GM19467 (cell line): Measurements from ENCODE around the gene C11orf21.

ENCODE experiments used
- ATAC-seq: cut with Tn5 transposase; IDR thresholded peaks from one replicate; pipeline ENCODE4 v1.9.1; 2021; ENCODE audit warnings: mild to moderate bottlenecking, moderate library complexity; ENCODE audit not compliant: unreplicated experiment

C11orf21 gene

DNA sequence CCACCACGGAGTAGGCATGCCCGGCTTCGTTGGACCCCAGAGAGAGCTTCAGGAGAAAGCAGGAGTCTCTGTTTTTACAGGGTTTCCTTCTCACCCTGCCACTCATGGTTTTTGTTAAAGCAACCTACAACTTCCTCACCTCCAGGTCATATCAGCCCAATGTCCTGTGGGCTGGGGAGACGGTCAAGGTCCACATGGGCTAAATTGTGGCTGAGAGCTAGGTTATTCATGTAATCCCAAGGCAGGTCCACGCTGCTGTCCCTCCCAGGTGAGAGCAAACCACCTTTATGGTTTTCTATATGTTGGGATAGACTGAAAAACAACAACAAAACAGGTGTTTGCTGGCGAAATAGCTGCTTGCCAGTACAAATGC lies 19.6 kb upstream of the C11orf21 start:
- ATAC-seq = no peak

DNA sequence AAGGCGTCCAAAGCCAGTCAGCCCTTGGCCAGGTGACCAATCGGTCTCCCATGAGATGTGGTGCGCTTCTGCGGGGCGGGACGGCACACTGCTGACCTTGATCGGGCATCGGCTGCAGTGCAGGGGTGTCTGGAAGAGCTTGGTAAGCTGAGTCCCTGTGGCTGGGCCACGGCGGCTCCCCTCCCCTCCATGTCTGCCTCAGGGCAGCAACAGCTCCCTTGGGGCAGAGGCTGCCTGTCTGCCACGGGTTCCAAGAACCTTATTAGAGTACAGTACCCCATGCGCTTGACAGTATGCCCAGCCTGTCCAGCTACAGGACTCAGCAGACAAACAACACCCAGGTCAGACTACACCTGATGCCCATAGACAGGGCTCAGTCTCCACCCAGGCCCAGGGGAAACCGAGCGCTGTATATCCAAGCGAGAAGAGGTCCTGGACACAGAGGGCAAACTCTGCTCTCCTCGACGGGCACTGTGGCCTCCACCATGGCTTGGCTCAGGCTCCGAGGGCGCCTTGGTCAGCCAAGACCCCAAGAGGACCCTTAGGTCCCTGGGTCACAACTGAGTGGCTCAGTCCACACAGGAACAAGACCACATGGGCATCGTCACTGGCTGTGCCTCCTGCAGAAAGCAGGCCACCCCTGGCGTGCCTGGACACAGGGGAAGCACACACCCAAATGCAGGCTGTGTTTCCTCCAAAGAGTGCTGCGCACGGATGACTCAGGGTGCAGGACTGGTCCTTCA lies 19.0 kb upstream of the C11orf21 start:
- ATAC-seq = no peak

DNA sequence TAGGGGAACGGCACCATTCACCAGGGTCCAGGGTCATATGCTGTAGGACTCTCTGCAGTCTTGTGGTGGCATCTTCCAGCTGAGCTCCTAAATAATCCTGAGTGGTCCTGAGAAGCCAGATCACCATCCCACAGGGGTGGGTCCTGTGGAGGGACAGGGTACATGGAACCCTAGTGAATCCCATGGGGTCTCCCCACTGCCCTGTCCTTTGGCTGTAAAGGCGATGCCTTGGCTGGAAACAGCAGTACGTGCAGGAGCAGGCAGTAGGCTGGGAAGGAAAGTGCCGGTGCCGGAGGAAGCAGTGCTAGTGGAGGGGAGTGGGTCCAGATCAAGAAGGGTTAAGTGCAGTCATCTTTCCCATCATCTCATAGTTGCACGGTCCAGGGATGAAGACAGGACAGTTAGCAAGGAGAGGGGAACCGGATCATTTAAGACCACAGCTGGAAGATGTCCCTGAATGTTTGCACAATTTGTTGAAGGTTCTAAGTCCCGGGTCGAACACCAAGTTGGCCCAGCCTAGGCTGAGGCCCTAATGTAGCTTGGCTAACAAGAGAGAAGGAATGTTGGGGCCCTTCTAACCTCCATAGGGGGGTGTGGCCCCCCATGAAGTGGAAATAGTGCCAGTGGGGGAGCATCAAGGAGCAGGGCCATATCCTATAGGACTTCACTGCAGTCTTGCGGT lies 18.2 kb upstream of the C11orf21 start:
- ATAC-seq = no peak

DNA sequence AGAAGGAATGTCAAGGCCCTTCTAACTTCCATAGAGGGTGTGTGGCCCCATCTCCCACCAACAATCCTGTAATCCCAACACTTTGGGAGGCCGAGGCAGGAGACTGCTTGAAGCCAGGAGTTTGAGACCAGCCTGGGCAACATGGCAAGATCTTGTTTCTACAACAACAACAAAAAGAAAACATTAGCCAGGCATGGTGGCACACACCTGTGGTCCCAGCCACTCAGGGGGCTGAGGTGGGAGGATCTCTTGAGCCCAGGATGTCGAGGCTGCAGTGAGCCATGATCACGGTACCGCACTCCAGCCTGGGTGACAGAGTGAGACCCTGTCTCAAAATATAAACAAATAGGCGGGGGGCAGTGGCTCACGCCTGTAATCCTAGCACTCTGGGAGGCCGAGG lies 17.0 kb upstream of the C11orf21 start:
- no peak for ATAC-seq

DNA sequence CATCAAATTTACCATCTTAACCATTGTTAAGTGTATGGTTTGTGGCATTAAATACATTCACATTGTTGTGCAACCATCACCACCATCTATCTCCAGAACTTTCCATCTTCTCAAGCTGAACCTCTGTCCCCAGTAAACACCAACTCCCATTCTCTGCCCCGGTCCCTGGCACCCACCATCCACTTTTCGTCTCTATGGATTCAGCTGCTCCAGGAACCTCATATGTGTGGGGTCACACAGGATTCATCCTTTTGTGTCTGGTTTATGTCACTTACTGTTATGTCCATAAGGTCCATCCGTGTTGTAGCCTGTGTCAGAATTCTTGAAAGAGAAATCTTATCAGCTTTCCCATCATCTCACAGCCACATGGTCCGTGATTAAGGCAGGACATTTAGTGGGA lies 16.4 kb upstream of the C11orf21 start:
- ATAC-seq = no peak

DNA sequence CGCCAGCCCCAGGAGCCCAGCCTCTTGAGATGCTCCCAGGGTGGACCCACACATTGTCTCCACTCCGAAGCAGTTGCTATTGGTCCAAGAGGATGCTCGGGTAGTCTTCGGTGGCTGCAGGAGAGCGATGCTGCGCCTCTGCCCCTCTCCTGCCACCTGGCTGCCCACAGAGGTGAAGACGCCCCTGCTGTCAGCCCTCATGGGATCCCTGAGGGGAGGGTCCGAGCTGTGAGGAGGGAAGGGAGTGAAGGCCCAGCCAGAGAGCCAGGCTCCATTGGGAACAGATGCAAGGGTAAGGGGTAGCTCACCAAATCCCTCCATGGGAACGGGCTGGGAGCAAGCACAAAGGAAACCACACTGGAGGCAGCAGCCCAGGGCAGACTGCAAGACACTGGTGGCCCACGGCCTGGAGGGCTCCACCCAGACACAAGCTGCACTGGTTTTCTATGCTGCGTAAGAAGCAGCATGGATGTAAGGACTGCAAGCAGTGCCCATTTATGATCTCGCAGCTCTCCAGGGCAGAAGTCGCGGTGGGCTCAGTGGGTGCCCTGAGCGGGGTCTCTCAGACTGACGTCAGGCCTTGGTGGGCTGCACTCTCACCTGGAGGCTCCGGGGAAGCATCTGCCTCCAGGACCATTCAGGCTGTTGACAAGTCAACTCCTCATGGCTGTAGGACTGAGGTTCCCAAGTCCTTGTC lies 15.8 kb upstream of the C11orf21 start:
- ATAC-seq = no peak

DNA sequence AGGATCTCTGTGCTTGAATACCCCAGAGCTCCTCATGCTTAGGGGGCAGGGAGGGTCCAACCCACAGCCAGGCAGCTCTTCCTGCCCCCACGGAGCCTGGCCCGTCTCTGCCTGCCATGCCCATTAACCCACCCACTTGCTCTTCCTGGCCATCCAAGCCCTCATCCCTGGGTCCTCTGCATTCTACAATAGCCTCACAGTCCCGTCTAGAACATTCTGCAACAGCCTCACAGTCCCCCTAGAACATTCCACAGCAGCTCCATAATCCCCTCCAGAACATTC lies 15.2 kb upstream of the C11orf21 start:
- ATAC-seq = no peak

DNA sequence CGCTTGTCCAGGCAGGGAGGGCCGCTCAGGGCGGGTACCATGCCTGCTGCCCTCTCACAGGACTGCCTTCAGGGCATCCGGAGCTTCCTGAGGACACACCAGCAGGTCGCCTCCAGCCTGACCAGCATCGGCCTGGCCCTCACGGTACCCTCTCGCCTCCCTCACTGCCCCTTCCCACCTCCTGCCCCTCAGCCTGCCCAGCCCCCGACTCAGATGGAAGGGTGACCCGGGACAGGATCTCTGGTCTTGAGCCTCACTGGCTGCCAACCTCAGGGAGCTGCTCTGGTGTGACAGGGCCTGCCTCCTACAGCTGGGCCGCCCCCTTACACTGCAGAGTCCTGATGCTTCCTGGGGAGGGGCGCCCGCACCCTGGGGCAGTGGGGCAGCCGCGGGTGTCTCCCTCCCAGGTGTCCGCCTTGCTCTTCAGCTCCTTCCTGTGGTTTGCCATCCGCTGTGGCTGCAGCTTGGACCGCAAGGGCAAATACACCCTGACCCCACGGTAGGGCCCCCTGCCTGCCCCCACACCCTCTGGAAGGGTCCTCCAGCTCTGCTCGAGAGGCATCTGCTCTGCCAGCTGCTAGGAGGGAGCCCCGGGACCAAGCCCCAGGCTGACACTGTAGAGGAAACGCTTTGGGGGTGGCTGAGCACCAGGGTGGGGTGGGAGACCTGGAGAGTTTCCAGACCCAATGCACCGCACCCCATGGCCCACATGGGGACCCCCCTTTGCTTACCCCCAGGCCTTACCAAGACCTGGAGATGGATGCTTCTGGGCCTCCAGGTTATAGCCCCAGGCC lies 14.6 kb upstream of the C11orf21 start:
- ATAC-seq = no peak

DNA sequence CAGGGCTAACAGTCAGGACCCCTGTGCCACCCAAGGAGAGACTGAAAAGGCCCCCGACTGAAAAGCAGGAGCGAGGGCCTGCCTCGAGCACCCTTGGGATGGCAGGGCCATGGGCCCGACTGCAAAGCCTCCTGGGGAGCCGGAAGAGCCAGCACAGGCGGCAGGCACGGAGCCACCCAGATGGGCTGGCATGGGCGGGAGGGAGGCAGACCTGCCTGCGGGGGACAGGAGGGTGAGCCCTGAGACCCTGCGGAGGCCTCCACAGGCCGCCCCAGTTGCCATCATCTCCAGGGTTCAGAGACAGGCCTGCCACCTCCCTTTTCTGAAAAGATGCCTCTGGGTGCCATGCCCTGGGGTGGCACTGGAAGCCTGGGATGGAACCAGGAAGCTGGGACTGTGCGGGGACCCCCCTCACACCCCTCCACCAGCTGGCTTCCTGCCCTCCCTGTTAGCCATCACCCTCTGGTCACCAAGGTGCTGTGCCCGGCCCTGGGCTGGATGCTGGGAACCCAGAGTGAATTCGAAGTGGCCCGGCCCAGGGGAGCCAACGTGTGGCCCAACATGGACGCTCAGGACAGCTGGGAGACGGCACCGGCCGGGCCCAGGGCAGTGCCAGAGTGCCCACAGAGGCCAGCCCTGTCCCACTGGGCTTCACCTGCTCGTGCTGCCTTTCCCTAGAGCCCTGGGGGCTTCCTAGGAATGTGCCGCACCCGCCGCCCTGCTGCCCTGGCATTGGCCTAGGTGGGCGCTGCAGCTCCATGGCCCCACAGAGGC lies 13.9 kb upstream of the C11orf21 start:
- no peak for ATAC-seq

DNA sequence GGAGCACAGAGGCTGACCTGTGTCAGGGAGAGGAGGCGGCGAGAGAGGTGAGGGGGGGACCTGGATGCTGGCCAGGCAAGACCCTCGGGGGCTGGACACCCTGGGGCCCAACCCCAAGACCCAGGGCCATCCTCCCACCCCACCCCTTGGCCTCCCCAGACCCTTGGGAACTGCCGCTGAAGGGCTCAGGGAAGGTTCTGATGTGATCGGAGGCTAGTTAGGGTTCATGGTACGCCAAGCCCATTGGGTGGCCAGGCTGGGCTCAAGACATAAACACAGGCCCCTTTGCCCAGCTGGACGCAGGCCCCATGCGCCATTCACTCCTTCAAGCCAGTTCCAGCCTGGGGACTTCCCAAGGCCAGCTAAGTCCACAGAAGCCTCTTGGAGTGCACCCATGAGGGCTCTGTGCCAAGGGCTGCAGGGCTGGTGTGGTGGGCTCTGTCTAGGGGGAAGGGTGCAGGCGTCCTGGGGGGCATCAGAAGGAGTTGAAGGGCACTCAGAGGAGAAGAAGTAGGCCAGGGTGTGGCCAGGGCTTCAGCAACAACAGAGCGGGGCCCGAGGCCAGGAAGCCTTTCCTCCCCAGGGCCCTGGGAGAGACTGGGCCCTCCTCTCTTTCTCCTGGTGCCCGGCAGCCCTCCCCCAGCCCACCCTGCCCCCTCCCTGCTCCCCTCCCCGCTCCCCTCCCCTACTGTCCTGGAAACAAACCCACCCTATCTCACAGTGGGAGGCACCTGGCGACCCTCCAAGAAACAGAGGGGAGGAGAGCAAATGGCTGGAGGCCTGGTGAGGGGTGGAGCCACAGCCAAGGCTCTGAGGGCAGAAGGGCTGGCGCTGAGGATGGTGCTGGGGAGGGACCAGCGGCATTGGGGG lies 13.0 kb upstream of the C11orf21 start:
- no peak for ATAC-seq

DNA sequence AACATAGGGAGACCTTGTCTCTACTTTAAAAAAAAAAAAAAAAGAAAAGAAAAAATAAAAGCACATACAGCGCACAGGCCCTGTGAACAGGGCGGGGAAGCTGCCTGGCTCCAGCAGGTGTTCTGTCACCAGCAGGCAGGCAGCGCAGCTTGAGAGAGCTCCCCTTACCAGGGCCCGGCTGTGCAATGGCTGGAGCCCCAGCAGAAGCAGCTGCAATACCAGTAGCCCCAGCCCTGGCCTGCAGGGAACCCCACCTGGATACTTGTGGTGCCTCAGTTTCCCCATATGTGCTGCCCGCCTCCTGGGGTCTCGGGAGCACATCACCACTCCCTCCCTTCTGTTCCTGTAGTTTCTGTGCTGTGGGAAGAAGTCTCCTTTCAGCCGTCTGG lies 12.4 kb upstream of the C11orf21 start:
- no peak for ATAC-seq

DNA sequence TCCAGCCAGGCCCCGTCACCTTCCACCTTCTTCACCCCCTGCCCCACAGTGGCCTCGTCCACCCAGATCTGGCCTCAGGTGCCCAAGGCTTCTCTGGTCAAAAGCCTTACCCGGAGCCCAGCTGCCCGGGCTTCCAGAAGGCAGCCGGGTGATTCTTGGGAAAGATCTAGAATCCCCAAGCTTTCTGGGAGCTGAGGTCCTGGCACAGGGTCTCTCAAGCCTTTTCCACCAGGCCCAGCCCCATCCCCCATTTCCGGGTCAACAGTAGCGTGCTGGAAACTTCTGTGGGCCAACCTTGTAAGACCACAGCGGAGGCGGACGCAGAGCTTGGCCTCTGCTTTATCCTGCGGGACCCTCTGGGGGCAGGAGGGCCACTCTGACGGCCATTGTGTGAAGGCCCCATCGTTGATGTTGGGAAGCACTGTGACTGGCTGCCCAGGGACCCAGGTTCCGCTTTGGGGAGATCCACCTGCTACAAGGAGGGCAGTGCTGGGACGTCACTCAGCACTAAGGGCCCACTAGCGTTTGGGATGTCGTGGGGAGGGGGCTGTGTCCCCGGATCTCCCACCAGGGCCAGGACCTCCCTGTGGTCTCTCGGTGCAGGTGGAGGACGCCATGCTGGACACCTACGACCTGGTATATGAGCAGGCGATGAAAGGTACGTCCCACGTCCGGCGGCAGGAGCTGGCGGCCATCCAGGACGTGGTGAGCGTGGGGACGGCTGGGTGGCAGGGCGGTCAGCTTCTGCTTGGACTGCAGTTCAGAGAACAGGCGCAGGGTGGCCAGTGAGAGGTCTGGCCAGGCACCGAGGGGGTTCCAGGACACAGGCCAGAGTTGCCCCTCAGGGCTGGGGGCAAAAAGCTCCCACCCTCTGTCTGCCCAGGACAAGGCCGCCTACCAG lies 11.6 kb upstream of the C11orf21 start:
- no peak for ATAC-seq

DNA sequence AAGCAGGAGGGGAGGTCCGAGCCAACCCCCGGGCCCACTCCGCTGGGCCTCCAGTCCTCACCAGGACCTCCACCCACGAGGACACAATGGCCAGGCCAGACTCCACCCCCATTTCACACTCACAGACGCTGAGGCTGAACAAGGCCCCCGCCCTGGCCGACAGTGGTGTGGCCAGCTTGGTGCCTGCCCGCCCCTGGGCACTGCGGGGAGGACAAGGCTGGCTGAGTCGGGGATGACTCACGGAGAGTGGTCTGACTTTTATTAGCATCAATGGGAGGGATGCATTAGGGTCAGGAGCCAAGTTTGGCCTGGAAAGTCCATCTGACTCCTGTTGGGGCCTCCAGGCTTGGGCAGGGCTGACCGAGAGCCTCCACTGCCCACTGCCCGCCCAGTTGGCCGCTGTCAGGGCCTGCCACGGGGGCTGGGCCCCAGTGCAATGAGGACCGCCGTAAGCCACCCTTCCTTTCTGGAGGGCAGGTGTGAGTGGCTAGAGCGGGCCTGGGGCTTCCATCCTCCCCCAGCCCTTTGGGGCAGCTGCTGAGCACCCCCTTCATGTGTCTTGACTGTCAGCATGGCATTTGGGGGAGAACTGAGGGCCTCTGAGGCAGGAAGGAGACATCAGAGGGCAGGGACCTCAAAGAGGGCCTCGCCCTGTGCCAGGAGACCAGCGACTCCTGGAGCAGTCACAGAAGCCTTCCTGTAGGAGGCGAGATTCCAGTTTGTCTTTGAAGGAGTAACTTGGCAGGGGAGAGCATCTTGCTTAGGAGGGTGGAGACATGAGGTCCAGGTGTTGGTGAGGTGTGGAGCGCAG lies 10.7 kb upstream of the C11orf21 start:
- no peak for ATAC-seq

DNA sequence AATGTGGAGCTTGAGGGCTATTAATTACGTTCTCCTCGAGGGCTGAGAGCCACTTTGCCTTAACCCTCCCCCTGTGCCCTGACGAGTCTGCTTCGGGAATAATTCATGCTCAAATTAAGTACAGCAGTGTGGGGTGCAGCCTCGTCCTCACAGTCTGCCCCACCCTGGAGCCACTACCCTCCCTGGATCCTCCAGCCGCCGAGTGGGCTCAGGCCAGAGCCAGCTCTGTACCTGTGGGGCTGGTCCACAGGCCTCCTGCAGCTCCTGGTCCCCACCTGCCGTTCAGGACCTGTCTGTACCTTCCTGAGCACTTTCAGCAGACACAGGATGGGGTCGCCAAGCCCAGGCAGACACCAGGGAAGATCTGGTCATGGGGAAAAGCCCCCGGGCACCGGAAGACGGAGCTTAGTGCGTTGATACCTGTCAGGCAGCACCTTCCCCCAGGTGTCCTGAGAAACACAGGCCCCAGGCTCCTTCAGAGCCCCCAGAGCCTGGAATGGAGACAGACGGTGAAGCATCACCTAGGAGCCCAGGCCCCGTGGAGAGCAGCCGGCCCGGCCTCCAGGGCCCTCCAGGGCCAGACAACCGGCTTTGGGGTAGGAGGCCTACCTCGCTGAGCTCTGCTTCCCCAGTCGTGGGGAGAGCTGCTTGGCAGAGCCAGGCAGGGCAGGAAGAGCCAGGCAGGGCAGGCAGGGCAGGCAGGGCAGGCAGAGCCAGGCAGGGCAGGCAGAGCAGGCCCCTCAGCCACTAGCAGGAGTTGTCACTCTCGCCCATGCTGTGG lies 9.8 kb upstream of the C11orf21 start:
- ATAC-seq = no peak

DNA sequence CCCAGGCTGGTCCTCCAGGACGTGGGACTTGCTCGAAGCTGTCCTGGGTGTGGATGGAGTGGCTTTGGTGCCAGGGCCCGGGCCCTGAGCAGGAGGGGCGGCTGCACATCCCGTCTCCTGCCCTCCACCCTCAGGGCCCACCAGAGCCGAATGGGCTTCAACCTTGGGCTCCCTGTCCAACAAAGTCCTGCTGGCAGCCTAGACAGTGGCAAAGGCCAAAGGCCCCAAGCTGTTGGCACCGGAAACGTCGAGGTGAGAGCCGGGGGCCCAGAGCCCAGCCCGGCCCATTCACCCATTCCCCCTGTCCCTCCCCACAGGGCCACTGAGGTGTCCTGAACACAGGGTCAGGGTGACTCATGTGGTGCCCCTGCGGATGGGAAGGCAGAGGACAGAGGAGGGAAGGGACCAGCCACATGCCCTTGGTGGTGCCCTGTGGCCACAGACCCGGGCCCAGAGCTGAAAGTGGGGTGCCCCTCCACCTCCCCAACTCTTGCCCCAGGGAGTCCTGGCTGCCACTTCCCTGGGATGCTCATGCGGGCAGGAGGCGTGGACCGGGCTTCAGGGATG lies 9.2 kb upstream of the C11orf21 start:
- ATAC-seq = no peak

DNA sequence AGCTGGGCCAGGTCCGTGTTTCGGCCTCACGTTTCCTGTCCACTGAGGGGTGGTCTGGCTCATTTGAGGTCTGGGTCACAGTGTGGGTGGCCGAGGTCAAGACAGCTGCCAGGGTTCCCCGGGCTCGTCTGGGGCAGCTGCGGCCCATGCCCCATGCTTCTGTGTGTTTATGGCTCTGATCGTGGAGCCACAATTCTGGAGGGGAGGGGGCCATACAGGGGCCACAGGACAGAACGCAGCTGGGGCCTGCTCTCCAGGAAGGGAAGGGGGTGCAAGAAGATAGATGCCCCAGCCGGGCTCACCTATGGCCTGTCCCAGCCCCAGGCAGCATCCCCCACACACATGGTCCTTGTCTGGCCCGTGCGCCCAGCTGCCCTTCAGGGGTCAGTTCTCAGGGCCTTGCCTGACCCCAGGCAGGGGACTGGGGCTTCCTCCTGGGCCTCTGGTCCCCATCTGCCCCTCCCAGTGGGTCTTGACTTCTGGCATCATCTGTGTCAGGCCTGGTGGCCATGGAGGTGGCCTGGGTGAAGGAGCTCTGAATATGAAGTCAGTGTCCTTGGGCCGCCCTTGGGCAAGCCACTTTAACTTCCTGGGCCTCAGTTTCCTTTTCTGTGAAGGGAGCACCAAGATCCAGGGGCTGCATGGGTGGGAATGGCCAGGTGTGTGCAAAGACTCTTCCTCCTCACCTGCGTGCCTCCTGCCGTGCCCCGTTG lies 8.5 kb upstream of the C11orf21 start:
- no peak for ATAC-seq
